Left ventricle myocardium inferior (tissue), 1 donor: ENCODE measurements around the gene ARMCX2. TPM values are rescaled to one million over a fixed set of nuclear protein-coding genes. Genes with fewer than 3 reads are reported as not detected.

ENCODE experiments used
- DNase-seq: peaks from one replicate; pipeline ENCODE4 v3.0.0-alpha.2; 2020
- H3K27ac ChIP-seq: fragments of 200-600 bp; replicated peaks from 2 replicates; pipeline ENCODE4 v1.8.0; 2021
- H3K27me3 ChIP-seq: fragments of 200-600 bp; 2 replicates; pipeline ENCODE4 v1.8.0; 2021; ENCODE audit warnings: low read depth
- H3K36me3 ChIP-seq: fragments of 200-600 bp; 2 replicates; pipeline ENCODE4 v1.8.0; 2021
- H3K4me1 ChIP-seq: fragments of 200-600 bp; 2 replicates; pipeline ENCODE4 v1.8.0; 2021
- H3K4me3 ChIP-seq: fragments of 200-600 bp; 2 replicates; pipeline ENCODE4 v1.8.0; 2021; ENCODE audit warnings: mild to moderate bottlenecking, moderate library complexity
- H3K9me3 ChIP-seq: fragments of 200-600 bp; replicated peaks from 2 replicates; pipeline ENCODE4 v1.8.0; 2021
- CTCF ChIP-seq: fragments of 200-600 bp; IDR thresholded peaks from 2 replicates; pipeline ENCODE4 v1.8.0; 2021; ENCODE audit warnings: antibody characterized with exemption, mild to moderate bottlenecking, borderline replicate concordance
- intact Hi-C: fragments of 100-400 bp; cut with micrococcal nuclease; formaldehyde crosslinking; loops from one replicate; pipeline ENCODE4 v1.11.0; 2022
- total RNA-seq: library from RNA; stranded (reverse); fragmentation: NEBNext Ultra II Directional; extraction: Animal tissue kit (Norgen Biotek cat#: 25700); gene quantifications from one replicate; pipeline ENCODE4 v1.2.1, GENCODE V29; 2021
- donor health status: DM: no; HTN: yes; CAD: no; lungs with severe emphysema.

ARMCX2 gene
- total RNA-seq, 1 donor from 2014 or later: 34.5 TPM

- TF ChIP-seq CTCF: no peak
- intact Hi-C loops: no loop called here
Observed at GRCh38 chrX:101642093-101642492, 17.6 kb downstream of the ARMCX2 start.

GRCh38 chrX:101639583-101639982 lies 20.1 kb downstream of the ARMCX2 start:
- no peak for TF ChIP-seq CTCF
- no peaks in the 10 kb centered on the region for H3K4me1 ChIP-seq
- H3K27ac ChIP-seq: no peak overlapping the region
- H3K27me3 ChIP-seq: no peaks in the 10 kb centered on the region
- no peak overlapping the region for H3K4me3 ChIP-seq
- H3K36me3 ChIP-seq: no peaks in the 10 kb centered on the region
- no peaks in the 10 kb centered on the region for H3K9me3 ChIP-seq
- DNase-seq: no peak
- intact Hi-C loops: no loop called here

More at GRCh38 chrX:101642093-101642492, 17.6 kb downstream of the ARMCX2 start:
- H3K4me3 ChIP-seq: no peak overlapping the region
- H3K9me3 ChIP-seq: no peaks in the 10 kb centered on the region
- no peaks in the 10 kb centered on the region for H3K27me3 ChIP-seq
- no peak overlapping the region for H3K27ac ChIP-seq
- H3K36me3 ChIP-seq: no peaks in the 10 kb centered on the region
- no peaks in the 10 kb centered on the region for H3K4me1 ChIP-seq
- DNase-seq: no peak

- intact Hi-C loops: no loop called here
Observed at GRCh38 chrX:101619364-101619763, 40.3 kb downstream of the ARMCX2 start.

GRCh38 chrX:101617211-101618191 lies 42.1 kb downstream of the ARMCX2 start, which contains the start of gene ARMCX6:
Gene ARMCX6 (minus strand): TSS chrX:101618000. CDS start chrX:101616620, 1,380 bp downstream.
- intact Hi-C loops: no loop called here
- peak; percentile 78 for DNase-seq

More at GRCh38 chrX:101619364-101619763, 40.3 kb downstream of the ARMCX2 start:
- H3K4me3 ChIP-seq: no peak overlapping the region
- H3K36me3 ChIP-seq: no peaks in the 10 kb centered on the region
- no peaks in the 10 kb centered on the region for H3K9me3 ChIP-seq
- peaks cover 23% of the 10 kb centered on the region for H3K4me1 ChIP-seq
- no peak overlapping the region for H3K27ac ChIP-seq
- no peaks in the 10 kb centered on the region for H3K27me3 ChIP-seq
- no peak for DNase-seq
- TF ChIP-seq CTCF: no peak

GRCh38 chrX:101605728-101606127 lies 53.9 kb downstream of the ARMCX2 start:
- no peak for DNase-seq
- no peak overlapping the region for H3K4me3 ChIP-seq
- no peaks in the 10 kb centered on the region for H3K4me1 ChIP-seq
- intact Hi-C loops: no loop called here
- no peaks in the 10 kb centered on the region for H3K36me3 ChIP-seq
- TF ChIP-seq CTCF: no peak
- no peak overlapping the region for H3K27ac ChIP-seq
- H3K27me3 ChIP-seq: no peaks in the 10 kb centered on the region
- H3K9me3 ChIP-seq: no peaks in the 10 kb centered on the region

More at GRCh38 chrX:101617211-101618191, 42.1 kb downstream of the ARMCX2 start, which contains the start of gene ARMCX6:
- no peaks in the 10 kb centered on the region for H3K36me3 ChIP-seq
- H3K9me3 ChIP-seq: no peaks in the 10 kb centered on the region
- H3K27me3 ChIP-seq: no peaks in the 10 kb centered on the region
- peaks cover 17% of the 10 kb centered on the region for H3K4me1 ChIP-seq
- H3K4me3 ChIP-seq: peak within 1 kb of the TSS; percentile 77
- peak within 1 kb of the TSS; percentile 79 for H3K27ac ChIP-seq
- peak; percentile 56 for TF ChIP-seq CTCF

Other genes with a start within 250 kb of the ARMCX2 start
- gene ARMCX4, start 174.4 kb downstream of the ARMCX2 start, total RNA-seq: 5.3 TPM
- 32.7 TPM for gene ARMCX1, start 109.3 kb downstream of the ARMCX2 start, total RNA-seq
- gene ARMCX6, start 41.9 kb downstream of the ARMCX2 start, total RNA-seq: 25.0 TPM
- 66.2 TPM for gene ARMCX3, start 36.7 kb downstream of the ARMCX2 start, total RNA-seq